SU-DHL-6 (cell line): ENCODE results near the gene WSB2.

Experiments
- H2AFZ ChIP-seq: fragments of 200-600 bp; sonication (generic); 2 replicates; pipeline ENCODE4 v1.6.1; 2014; ENCODE audit warnings: low read depth, mild to moderate bottlenecking, moderate library complexity, mixed read lengths, antibody characterized with exemption, low read length; ENCODE audit not compliant: severe bottlenecking
- H3F3A ChIP-seq: fragments of 200-600 bp; shearing (Covaris generic); 2 replicates; pipeline ENCODE4 v1.6.0; 2016; ENCODE audit warnings: antibody characterized with exemption, mild to moderate bottlenecking; ENCODE audit not compliant: insufficient read depth
- H3K27ac ChIP-seq: fragments of 200-600 bp; sonication (generic); 2 replicates; pipeline ENCODE4 v1.5.1; 2016; ENCODE audit warnings: low read depth, mild to moderate bottlenecking, low read length, moderate library complexity, mixed read lengths
- H3K27me3 ChIP-seq: fragments of 200-600 bp; sonication (generic), shearing (Covaris generic); 2 replicates; pipeline ENCODE4 v1.6.0; 2014; ENCODE audit warnings: mild to moderate bottlenecking, low read length
- H3K36me3 ChIP-seq: fragments of 200-600 bp; sonication (generic); 2 replicates; pipeline ENCODE4 v1.6.1; 2014; ENCODE audit warnings: mild to moderate bottlenecking, low read length, mixed read lengths
- H3K4me2 ChIP-seq: fragments of 300-600, 200-600 bp; shearing (Covaris generic), sonication (generic); 2 replicates; pipeline ENCODE4 v1.6.0; 2014; ENCODE audit warnings: low read length, low read depth, mild to moderate bottlenecking; ENCODE audit not compliant: poor library complexity, severe bottlenecking
- H3K4me3 ChIP-seq: fragments of 200-600 bp; sonication (generic); 2 replicates; pipeline ENCODE4 v1.5.1; 2014; ENCODE audit warnings: antibody characterized with exemption, low read length, mild to moderate bottlenecking, mixed read lengths; ENCODE audit not compliant: insufficient read depth, poor library complexity, severe bottlenecking
- H3K79me2 ChIP-seq: fragments of 200-600 bp; sonication (generic); 2 replicates; pipeline ENCODE4 v1.6.1; 2014; ENCODE audit warnings: mild to moderate bottlenecking, low read length, moderate library complexity; ENCODE audit not compliant: insufficient read depth
- H3K9ac ChIP-seq: fragments of 200-600 bp; sonication (generic); 2 replicates; pipeline ENCODE4 v1.7.0; 2014; ENCODE audit warnings: mild to moderate bottlenecking, low read length
- H3K9me2 ChIP-seq: fragments of 200-600 bp; sonication (generic); replicated peaks from 2 replicates; pipeline ENCODE4 v1.6.1; 2014; ENCODE audit warnings: low read length; ENCODE audit not compliant: insufficient read depth
- H3K9me3 ChIP-seq: fragments of 200-600 bp; sonication (generic); 2 replicates; pipeline ENCODE4 v1.6.1; 2014; ENCODE audit warnings: low read length, mixed read lengths; ENCODE audit not compliant: insufficient read depth
- H4K20me1 ChIP-seq: fragments of 200-600 bp; sonication (generic); 2 replicates; pipeline ENCODE4 v1.6.1; 2014; ENCODE audit warnings: low read depth, mild to moderate bottlenecking, antibody characterized with exemption, low read length, moderate library complexity, mixed read lengths
- CTCF ChIP-seq: fragments of 200-600 bp; sonication (generic); IDR thresholded peaks from one replicate; pipeline ENCODE4 v1.5.1; 2017; ENCODE audit warnings: antibody characterized with exemption, mild to moderate bottlenecking, low read length, moderate library complexity; ENCODE audit not compliant: insufficient read depth, poor library complexity, severe bottlenecking
- EZH2phosphoT487 ChIP-seq: fragments of 200-600 bp; sonication (generic), shearing (Covaris generic); conservative IDR thresholded peaks from 2 replicates; pipeline ENCODE4 v1.6.1; 2018; ENCODE audit warnings: mild to moderate bottlenecking, antibody characterized with exemption, low read length, moderate library complexity, mixed read lengths

WSB2 gene

DNA sequence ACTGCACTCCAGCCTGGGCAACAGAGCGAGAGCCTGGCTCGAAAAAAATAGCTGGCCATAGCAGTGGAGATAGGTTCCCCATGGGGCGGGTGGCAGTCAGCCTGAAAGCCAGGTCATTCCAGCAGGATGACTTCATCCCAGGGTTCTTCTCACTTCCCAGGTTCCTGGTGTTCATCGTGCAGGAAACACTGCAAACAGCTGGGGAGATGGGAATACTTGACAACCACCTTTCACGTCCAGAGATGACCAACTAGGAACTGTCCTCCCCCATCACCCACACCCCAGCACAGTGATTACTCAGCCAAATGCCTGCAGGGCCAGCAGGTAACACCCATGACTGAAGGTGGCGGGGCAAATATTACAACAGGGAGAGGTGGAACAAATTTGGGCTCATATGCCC lies 41.1 kb upstream of the WSB2 start:
- Histone ChIP-seq H3K4me3 (no peak overlapping the region), H3K79me2 (no peaks in the 10 kb centered on the region), H3F3A (no peaks in the 10 kb centered on the region), H3K9me2 (no peaks in the 10 kb centered on the region), H3K9ac (no peak overlapping the region), H4K20me1 (no peaks in the 10 kb centered on the region), H2AFZ (no peak overlapping the region), H3K9me3 (no peaks in the 10 kb centered on the region), H3K27ac (no peak overlapping the region), H3K36me3 (no peaks in the 10 kb centered on the region), H3K4me2 (no peak overlapping the region), H3K27me3 (no peaks in the 10 kb centered on the region)
- TF ChIP-seq EZH2phosphoT487 (no peak), CTCF (no peak)

DNA sequence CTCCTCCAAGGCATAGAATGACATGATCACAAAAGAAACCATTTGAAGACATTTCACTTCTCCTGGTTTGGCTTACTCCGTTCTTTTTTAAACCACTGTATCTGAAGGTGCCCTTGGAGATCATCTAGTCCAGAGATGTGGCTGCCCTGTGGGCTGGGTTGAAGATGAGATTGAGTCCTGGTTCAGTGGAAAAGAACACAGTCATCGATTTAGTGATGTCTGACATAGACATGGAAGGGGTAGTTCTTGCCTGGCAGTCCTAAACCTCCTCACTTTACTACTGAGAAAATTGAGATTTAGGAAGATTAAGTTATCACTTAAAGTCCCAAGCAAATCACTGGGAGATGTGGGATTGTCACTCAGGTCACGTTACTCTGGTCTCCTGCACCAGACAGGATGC lies 40.1 kb upstream of the WSB2 start:
- H3K27ac ChIP-seq, result no peak overlapping the region
- no peak overlapping the region for H3K4me3 ChIP-seq
- H3F3A ChIP-seq, result no peaks in the 10 kb centered on the region
- H3K9me2 ChIP-seq, result no peaks in the 10 kb centered on the region
- no peak overlapping the region for H3K4me2 ChIP-seq
- no peaks in the 10 kb centered on the region for H3K79me2 ChIP-seq
- H4K20me1 ChIP-seq, result no peaks in the 10 kb centered on the region
- H3K27me3 ChIP-seq, result no peaks in the 10 kb centered on the region
- H2AFZ ChIP-seq, result no peak overlapping the region
- TF ChIP-seq CTCF (no peak), EZH2phosphoT487 (no peak)
- no peaks in the 10 kb centered on the region for H3K9me3 ChIP-seq
- no peaks in the 10 kb centered on the region for H3K36me3 ChIP-seq
- H3K9ac ChIP-seq, result no peak overlapping the region

DNA sequence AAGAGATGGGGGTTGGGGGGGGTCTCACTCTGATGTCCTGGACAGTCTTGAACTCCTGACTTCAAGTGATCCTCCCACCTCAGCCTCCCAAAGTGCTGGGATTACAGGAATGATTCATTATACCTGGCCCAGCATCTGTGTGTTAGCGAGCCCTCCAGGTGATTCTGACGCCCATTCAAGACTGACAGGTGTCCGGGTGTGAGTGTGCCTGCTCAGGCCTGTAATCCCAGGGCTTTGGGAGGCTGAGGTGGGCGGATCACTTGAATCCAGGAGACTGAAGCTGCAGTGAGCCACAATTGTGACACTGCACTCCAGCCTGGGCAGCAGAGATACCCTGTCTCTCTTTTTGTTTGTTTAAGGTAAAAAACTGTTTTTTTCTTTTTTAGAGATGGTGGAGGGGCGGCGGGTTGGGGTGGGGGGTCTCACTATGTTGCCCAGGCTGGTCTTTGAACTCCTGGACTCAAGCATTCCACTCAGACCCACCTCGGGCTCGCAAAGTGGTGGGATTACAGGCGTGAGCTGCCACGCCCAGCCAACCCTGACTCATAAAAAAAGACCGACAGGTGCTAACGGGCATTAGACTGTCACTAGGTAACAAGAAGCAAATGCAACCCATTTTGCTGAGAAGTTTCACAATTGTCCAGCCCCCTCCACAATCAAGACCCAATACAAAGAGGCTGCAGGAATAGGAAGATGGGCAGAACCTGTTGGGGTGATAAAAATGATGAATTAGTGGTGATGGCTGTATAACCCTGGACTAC lies 38.1 kb upstream of the WSB2 start:
- H4K20me1 ChIP-seq, result no peaks in the 10 kb centered on the region
- H3K9ac ChIP-seq, result no peak overlapping the region
- no peak overlapping the region for H3K4me3 ChIP-seq
- no peaks in the 10 kb centered on the region for H3K79me2 ChIP-seq
- no peaks in the 10 kb centered on the region for H3K36me3 ChIP-seq
- H3F3A ChIP-seq, result no peaks in the 10 kb centered on the region
- H3K9me2 ChIP-seq, result no peaks in the 10 kb centered on the region
- H3K27me3 ChIP-seq, result no peaks in the 10 kb centered on the region
- no peak overlapping the region for H2AFZ ChIP-seq
- no peak overlapping the region for H3K4me2 ChIP-seq
- no peak overlapping the region for H3K27ac ChIP-seq
- TF ChIP-seq CTCF, result no peak
- no peaks in the 10 kb centered on the region for H3K9me3 ChIP-seq
